ENCODE results near the gene ERC1.

ERC1 gene

GRCh38 chr12:1282670-1283315 is 291.8 kb downstream of the ERC1 start:
- Histone ChIP-seq H3K27me3 (no peaks in the 10 kb centered on the region), H3K9ac (no peak overlapping the region), H3K9me3 (no peaks in the 10 kb centered on the region), H4K20me1 (no peaks in the 10 kb centered on the region), H3K36me3 (no peaks in the 10 kb centered on the region), H3K27ac (no peak overlapping the region), H3K4me1 (peaks cover 10% of the 10 kb centered on the region), H3K4me3 (no peak overlapping the region), H3K4me2 (no peak overlapping the region)
- no peak for TF ChIP-seq Cebpa-rat (IDR thresholded peaks at IDR 0.05)

- no peak overlapping the region for H3K27ac ChIP-seq
These were observed 292.3 kb downstream of the ERC1 start for GRCh38 chr12:1283316-1283715.

GRCh38 chr12:1284611-1285010 is 293.6 kb downstream of the ERC1 start:
- TF ChIP-seq Cebpa-rat (IDR thresholded peaks at IDR 0.05) = no peak

More at GRCh38 chr12:1283316-1283715, 292.3 kb downstream of the ERC1 start:
- Histone ChIP-seq H3K36me3 (no peaks in the 10 kb centered on the region), H3K9ac (no peak overlapping the region), H3K4me3 (no peak overlapping the region), H4K20me1 (no peaks in the 10 kb centered on the region), H3K4me1 (peaks cover 5% of the 10 kb centered on the region), H3K9me3 (no peaks in the 10 kb centered on the region), H3K4me2 (no peak overlapping the region), H3K27me3 (no peaks in the 10 kb centered on the region)
- TF ChIP-seq Cebpa-rat (IDR thresholded peaks at IDR 0.05) = no peak

GRCh38 chr12:1287446-1287975 is 296.5 kb downstream of the ERC1 start:
- Histone ChIP-seq H3K9ac (no peak overlapping the region), H3K27me3 (no peaks in the 10 kb centered on the region), H3K4me2 (no peak overlapping the region), H3K27ac (no peak overlapping the region), H3K4me3 (no peak overlapping the region), H3K36me3 (peaks cover 17% of the 10 kb centered on the region), H3K4me1 (peaks cover 11% of the 10 kb centered on the region), H4K20me1 (no peaks in the 10 kb centered on the region), H3K9me3 (no peaks in the 10 kb centered on the region)
- TF ChIP-seq Cebpa-rat (IDR thresholded peaks at IDR 0.05) = no peak

More at GRCh38 chr12:1284611-1285010, 293.6 kb downstream of the ERC1 start:
- Histone ChIP-seq H3K27ac (no peak overlapping the region), H3K4me3 (no peak overlapping the region), H3K9ac (no peak overlapping the region), H3K4me2 (no peak overlapping the region), H3K36me3 (no peaks in the 10 kb centered on the region), H3K27me3 (no peaks in the 10 kb centered on the region), H3K4me1 (peaks cover 4% of the 10 kb centered on the region), H3K9me3 (no peaks in the 10 kb centered on the region), H4K20me1 (no peaks in the 10 kb centered on the region)

GRCh38 chr12:1288333-1288732 is 297.3 kb downstream of the ERC1 start:
- H3K4me2 ChIP-seq = no peak overlapping the region
- H4K20me1 ChIP-seq = no peaks in the 10 kb centered on the region
- H3K9me3 ChIP-seq = no peaks in the 10 kb centered on the region
- no peaks in the 10 kb centered on the region for H3K27me3 ChIP-seq
- H3K4me3 ChIP-seq = no peak overlapping the region
- no peak overlapping the region for H3K9ac ChIP-seq
- peaks cover 11% of the 10 kb centered on the region for H3K4me1 ChIP-seq
- no peak overlapping the region for H3K27ac ChIP-seq
- H3K36me3 ChIP-seq = peaks cover 17% of the 10 kb centered on the region
- TF ChIP-seq Cebpa-rat (IDR thresholded peaks at IDR 0.05) = no peak

- no peak overlapping the region for H3K9ac ChIP-seq
- no peak for TF ChIP-seq Cebpa-rat (IDR thresholded peaks at IDR 0.05)
- peaks cover 11% of the 10 kb centered on the region for H3K4me1 ChIP-seq
These were observed 298.5 kb downstream of the ERC1 start for GRCh38 chr12:1289371-1290155.

GRCh38 chr12:1290716-1291115 is 299.7 kb downstream of the ERC1 start:
- Histone ChIP-seq H3K36me3 (peaks cover 29% of the 10 kb centered on the region), H3K9ac (no peak overlapping the region), H3K4me3 (no peak overlapping the region), H3K4me1 (peaks cover 11% of the 10 kb centered on the region), H3K9me3 (no peaks in the 10 kb centered on the region), H3K27me3 (no peaks in the 10 kb centered on the region), H3K27ac (no peak overlapping the region), H3K4me2 (no peak overlapping the region), H4K20me1 (no peaks in the 10 kb centered on the region)
- no peak for TF ChIP-seq Cebpa-rat (IDR thresholded peaks at IDR 0.05)

More at GRCh38 chr12:1289371-1290155, 298.5 kb downstream of the ERC1 start:
- H3K36me3 ChIP-seq = peaks cover 18% of the 10 kb centered on the region
- H3K4me2 ChIP-seq = peak overlapping the region; percentile 32
- no peaks in the 10 kb centered on the region for H3K9me3 ChIP-seq
- H3K27ac ChIP-seq = no peak overlapping the region
- no peaks in the 10 kb centered on the region for H3K27me3 ChIP-seq
- no peaks in the 10 kb centered on the region for H4K20me1 ChIP-seq
- H3K4me3 ChIP-seq = no peak overlapping the region

GRCh38 chr12:1291601-1292332 is 300.7 kb downstream of the ERC1 start:
- Histone ChIP-seq H3K4me2 (no peak overlapping the region), H4K20me1 (no peaks in the 10 kb centered on the region)
- TF ChIP-seq Cebpa-rat (IDR thresholded peaks at IDR 0.05) = no peak

GRCh38 chr12:1293901-1294300 is 302.9 kb downstream of the ERC1 start:
- H4K20me1 ChIP-seq = no peaks in the 10 kb centered on the region
- H3K27me3 ChIP-seq = no peaks in the 10 kb centered on the region
- peaks cover 11% of the 10 kb centered on the region for H3K4me1 ChIP-seq
- no peak overlapping the region for H3K27ac ChIP-seq
- no peak overlapping the region for H3K4me2 ChIP-seq
- no peaks in the 10 kb centered on the region for H3K9me3 ChIP-seq
- peaks cover 46% of the 10 kb centered on the region for H3K36me3 ChIP-seq
- H3K9ac ChIP-seq = no peak overlapping the region
- H3K4me3 ChIP-seq = no peak overlapping the region
- TF ChIP-seq Cebpa-rat (IDR thresholded peaks at IDR 0.05) = no peak

More at GRCh38 chr12:1291601-1292332, 300.7 kb downstream of the ERC1 start:
- no peak overlapping the region for H3K4me3 ChIP-seq
- H3K27ac ChIP-seq = no peak overlapping the region
- H3K9me3 ChIP-seq = no peaks in the 10 kb centered on the region
- no peak overlapping the region for H3K9ac ChIP-seq
- peaks cover 33% of the 10 kb centered on the region for H3K36me3 ChIP-seq
- H3K4me1 ChIP-seq = peaks cover 11% of the 10 kb centered on the region
- no peaks in the 10 kb centered on the region for H3K27me3 ChIP-seq
